Motor neuron (in vitro differentiated cells): ENCODE results near the gene MTMR4. TPM values are rescaled to one million over a fixed set of nuclear protein-coding genes. Genes with fewer than 3 reads are reported as not detected.
"Not testable (repeated sequence)": the region's sequence is repeated elsewhere in the genome, so short reads cannot be mapped to it uniquely, and the experiment has no call there.

ENCODE experiments used
- ATAC-seq, 8 experiments: fragments of 200-7000 bp; cut with Tn5 transposase; replicated peaks in 6 of 8; 2 replicates each; pipeline ENCODE4 v1.8.0; 2021; ENCODE audit warnings: mild to moderate bottlenecking in 8 of 8, moderate library complexity in 8 of 8
- H3K27ac ChIP-seq, 2 donors: fragments of 250-450 bp; sonication (Bioruptor Pico); 2 replicates each; pipeline ENCODE4 v1.9.0; 2021; ENCODE audit warnings: antibody characterized with exemption in 2 of 2, mild to moderate bottlenecking in 2 of 2, moderate library complexity in 1 of 2
- H3K4me1 ChIP-seq, 2 donors: fragments of 250-450 bp; sonication (Bioruptor Pico); replicated peaks in 1 of 2; 2 replicates each; pipeline ENCODE4 v1.6.1; 2021; ENCODE audit warnings: antibody characterized with exemption in 2 of 2, mild to moderate bottlenecking in 2 of 2, moderate library complexity in 1 of 2
- H3K4me3 ChIP-seq, 5 donors: fragments of 250-450 bp; sonication (Bioruptor Pico); 2 replicates each; pipeline ENCODE4 v1.9.0; 2021; ENCODE audit warnings: antibody characterized with exemption in 5 of 5, mild to moderate bottlenecking in 5 of 5, moderate library complexity in 4 of 5
- WGBS, 10 experiments: fragments of 450-650 bp; shearing (Covaris generic); methylation state at CpG; one replicate each; pipeline ENCODE4 v1.0.0; 2022; 5-methylcytosine and 5-hydroxymethylcytosine counted together
- in situ Hi-C, 9 experiments: fragments of 400-800 bp; cut with MboI; loops; one replicate each; pipeline ENCODE4 v1.15.0; 2021; ENCODE audit warnings: low sequenced_read_pairs in 9 of 9, low pct_unique_long_range_greater_than_20kb in 2 of 9; ENCODE audit not compliant: unreplicated experiment in 9 of 9
- total RNA-seq, 8 experiments: library from RNA; unstranded; fragments of 300-600 nt; gene quantifications; 2 replicates each; pipeline versions ENCODE4 v1.2.3 to v1.2.4, GENCODE V29; 2022

MTMR4 gene
- 10 to 100 TPM; 29.7 to 69.7 (median 50.5) TPM for total RNA-seq

DNA sequence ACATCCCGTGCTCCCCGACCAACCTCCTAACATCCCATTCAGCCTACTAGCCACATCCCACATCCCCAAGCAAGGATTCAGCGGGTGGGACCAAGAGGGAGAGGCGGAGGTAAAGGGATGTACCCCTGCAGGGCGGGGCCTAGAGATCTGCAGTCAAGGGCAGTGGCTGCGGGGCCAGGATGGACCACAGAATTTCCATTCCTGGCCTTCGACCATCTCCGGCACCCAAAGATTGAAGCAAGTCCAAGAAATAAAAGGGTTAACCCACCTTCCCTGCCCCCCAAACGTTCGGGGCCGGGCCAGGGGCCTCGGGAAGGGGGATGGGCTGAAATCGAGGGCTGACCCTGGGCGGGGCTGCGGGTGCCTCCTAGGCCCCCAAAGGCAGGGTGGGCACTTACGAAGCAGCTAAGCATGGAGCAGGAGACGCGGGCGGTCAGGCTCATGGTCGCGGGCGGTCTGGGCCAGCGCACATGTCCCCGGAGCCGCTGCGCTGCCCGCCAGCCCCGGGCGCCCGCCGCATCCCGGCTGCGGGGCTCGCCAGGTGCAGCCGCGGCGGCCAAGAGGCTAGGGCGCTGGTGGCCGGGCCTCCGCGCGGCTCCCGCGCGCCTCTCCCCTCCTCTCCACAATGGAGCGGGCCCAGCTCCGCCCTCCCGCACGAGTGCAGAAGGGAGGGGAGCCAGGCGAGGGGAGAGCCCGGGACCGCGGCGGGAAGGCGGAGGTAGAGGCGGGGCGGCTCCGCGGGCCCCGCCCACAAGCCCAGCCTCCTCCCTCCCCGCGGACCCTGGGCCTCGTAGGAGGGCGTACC is at the start of gene MTMR4:
Gene MTMR4 (minus strand): TSS at position 674 of the 805 bp plus-strand sequence. CDS start 231 bp downstream, at position 443.
- in situ Hi-C loops = loop anchor here in 2 of 9 experiments (25.0 kb wide), 1 partner anchor 498 kb away; no protein-coding TSS in a partner anchor
- Histone ChIP-seq H3K4me3 (peak within 1 kb of the TSS; percentile 57 to 92 (median 87)), H3K27ac (peak within 1 kb of the TSS; percentile 76 to 80), H3K4me1 (peaks cover 14 to 18% of the 10 kb centered on the region in 2 donors)
- peak; percentile 9 to 42 (median 36) for ATAC-seq
- 0% methylated on average over 4 to 5 of the region's 64 CpGs; no CpG with 5 or more reads in 8 of the 10 experiments for WGBS, 10 experiments

GRCh38 chr17:58560511-58560910 is 46.1 kb upstream of the MTMR4 start:
- WGBS, 10 experiments = 0 to 100% (median 67%) methylated on average over 1 of the region's 1 CpG; no CpG with 5 or more reads in 3 of the 10 experiments
- no peak for ATAC-seq
- Histone ChIP-seq H3K27ac (no peak overlapping the region), H3K4me3 (no peak overlapping the region), H3K4me1 (no peaks in the 10 kb centered on the region)
- in situ Hi-C loops = no loop called here

GRCh38 chr17:58557981-58558380 is 43.5 kb upstream of the MTMR4 start:
- no peaks in the 10 kb centered on the region for H3K4me1 ChIP-seq
- 14 to 100% (median 69%) methylated on average over 1 to 3 of the region's 3 CpGs; no CpG with 5 or more reads in 1 of the 10 experiments for WGBS, 10 experiments
- no peak for ATAC-seq
- no peak overlapping the region for H3K27ac ChIP-seq
- in situ Hi-C loops = no loop called here
- H3K4me3 ChIP-seq = no peak overlapping the region

DNA sequence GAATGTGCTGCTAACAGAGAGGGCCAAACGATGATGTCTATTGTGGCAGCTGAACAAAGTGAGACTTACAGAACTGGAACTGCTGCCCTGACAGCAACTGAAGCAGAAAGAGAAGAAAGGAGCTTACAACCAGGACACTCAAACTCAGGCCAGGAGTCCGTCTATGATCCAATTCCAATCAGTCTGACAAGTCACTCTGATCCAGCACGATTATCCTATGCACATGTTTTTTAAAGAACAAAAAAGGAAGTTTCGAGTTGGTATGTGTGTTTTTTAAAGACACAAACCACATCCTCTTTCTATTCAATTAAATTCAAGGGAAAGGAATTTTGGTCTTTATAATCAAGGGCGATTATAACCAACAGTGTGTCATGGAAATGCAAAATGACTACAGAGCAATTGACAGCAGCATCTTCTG is 42.4 kb upstream of the MTMR4 start:
- Histone ChIP-seq H3K27ac (no peak overlapping the region), H3K4me1 (no peaks in the 10 kb centered on the region), H3K4me3 (no peak overlapping the region)
- WGBS, 10 experiments = 2 to 68% (median 37%) methylated on average over 2 to 5 of the region's 5 CpGs
- no peak for ATAC-seq
- in situ Hi-C loops = no loop called here

GRCh38 chr17:58555109-58555508 is 40.7 kb upstream of the MTMR4 start:
- H3K4me3 ChIP-seq, H3K27ac ChIP-seq, in situ Hi-C loops, H3K4me1 ChIP-seq: not testable (repeated sequence)
- ATAC-seq = peak in 2 of 8 experiments; percentile 44 to 70
- WGBS, 10 experiments = 0 to 90% (median 50%) methylated on average over 2 to 3 of the region's 3 CpGs; no CpG with 5 or more reads in 5 of the 10 experiments

- 60 to 100% (median 73%) methylated on average over 1 to 2 of the region's 2 CpGs; no CpG with 5 or more reads in 7 of the 10 experiments for WGBS, 10 experiments
- in situ Hi-C loops = loop anchor here in 1 of 9 experiments (25.0 kb wide), 1 partner anchor 471 kb away; no protein-coding TSS in a partner anchor
- peak in 3 of 8 experiments; percentile 45 to 66 (median 49) for ATAC-seq
- no peaks in the 10 kb centered on the region for H3K4me1 ChIP-seq
- no peak overlapping the region for H3K4me3 ChIP-seq
- H3K27ac ChIP-seq = no peak overlapping the region
Observed at GRCh38 chr17:58541249-58541648, 26.8 kb upstream of the MTMR4 start.

DNA sequence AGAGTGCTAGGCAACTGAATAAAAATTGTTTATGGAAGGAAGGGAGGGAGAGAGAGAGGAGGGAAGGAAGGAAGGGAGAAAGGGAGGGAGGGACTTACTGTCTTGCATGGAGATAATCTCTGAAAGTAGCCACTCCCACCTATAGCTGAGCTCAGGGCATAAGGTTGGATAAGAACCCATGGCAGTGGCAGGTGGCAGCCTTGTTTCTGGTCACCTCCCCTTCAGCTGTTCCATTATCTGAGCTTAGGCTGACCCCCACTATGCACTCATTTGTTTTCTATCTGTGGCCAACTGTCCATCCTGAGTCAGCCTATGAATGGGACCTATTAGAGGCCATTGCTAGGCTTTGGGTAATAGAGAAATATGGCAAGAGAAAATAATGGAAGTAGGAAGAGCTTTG is 25.3 kb upstream of the MTMR4 start:
- no peak overlapping the region for H3K27ac ChIP-seq
- H3K4me3 ChIP-seq = no peak overlapping the region
- peaks cover 0 to 2% of the 10 kb centered on the region in 2 donors for H3K4me1 ChIP-seq
- ATAC-seq = no peak
- in situ Hi-C loops = loop anchor here in 1 of 9 experiments (25.0 kb wide), 1 partner anchor 473 kb away; no protein-coding TSS in a partner anchor

- no peak for ATAC-seq
- H3K4me3 ChIP-seq = no peak overlapping the region
- 0 to 100% (median 75%) methylated on average over 1 to 3 of the region's 6 CpGs; no CpG with 5 or more reads in 5 of the 10 experiments for WGBS, 10 experiments
- in situ Hi-C loops = loop anchor here in 1 of 9 experiments (25.0 kb wide), 1 partner anchor 473 kb away; no protein-coding TSS in a partner anchor
- H3K4me1 ChIP-seq = peaks cover 0 to 2% of the 10 kb centered on the region in 2 donors
- no peak overlapping the region for H3K27ac ChIP-seq
Observed at GRCh38 chr17:58538811-58539409, 24.5 kb upstream of the MTMR4 start.

DNA sequence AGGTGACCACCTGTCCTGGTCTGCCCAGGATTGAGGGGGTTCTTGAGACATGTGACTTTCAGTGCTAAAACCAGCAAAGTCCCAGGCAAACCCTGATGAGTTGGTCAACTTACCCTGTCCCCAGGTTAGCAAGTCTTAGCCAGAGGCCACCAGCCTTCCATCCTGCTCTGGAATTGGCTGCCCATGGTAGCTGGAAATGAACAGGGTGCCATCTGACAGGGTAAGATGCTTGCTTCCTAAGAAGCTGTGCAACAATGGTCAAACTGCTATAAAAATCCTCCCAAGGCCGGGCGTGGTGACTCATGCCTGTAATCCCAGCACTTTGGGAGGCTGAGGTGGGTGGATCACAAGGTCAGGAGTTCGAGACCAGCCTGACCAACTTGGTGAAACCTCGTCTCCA is 22.8 kb upstream of the MTMR4 start:
- Histone ChIP-seq H3K4me1 (peaks cover 0 to 10% of the 10 kb centered on the region in 2 donors), H3K27ac (no peak overlapping the region), H3K4me3 (no peak overlapping the region)
- 60 to 72% methylated on average over 2 of the region's 4 CpGs; no CpG with 5 or more reads in 8 of the 10 experiments for WGBS, 10 experiments
- no peak for ATAC-seq
- in situ Hi-C loops = loop anchor here in 1 of 9 experiments (25.0 kb wide), 1 partner anchor 475 kb away; no protein-coding TSS in a partner anchor

GRCh38 chr17:58536542-58536941 is 22.1 kb upstream of the MTMR4 start:
- no peak for ATAC-seq
- in situ Hi-C loops = loop anchor here in 1 of 9 experiments (25.0 kb wide), 1 partner anchor 476 kb away; no protein-coding TSS in a partner anchor

DNA sequence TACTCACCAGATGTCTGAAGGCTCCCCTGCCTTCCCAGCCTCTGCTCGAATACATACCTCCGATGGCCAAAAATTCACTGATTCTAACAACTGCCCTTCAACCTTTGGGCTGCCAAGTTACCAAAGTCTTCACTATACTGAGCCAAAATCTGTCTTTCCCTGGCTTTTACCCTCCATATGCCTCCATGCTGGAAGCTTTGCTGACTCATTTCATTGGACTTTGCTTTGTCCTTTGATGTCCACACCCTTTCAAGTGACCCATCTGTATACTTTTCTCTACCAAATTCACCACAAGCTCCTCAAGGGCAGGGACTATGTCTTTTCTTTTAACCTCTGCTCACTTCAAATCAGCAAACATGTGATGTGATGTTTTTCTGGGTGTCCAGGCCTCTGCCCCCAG is 21.0 kb upstream of the MTMR4 start:
- in situ Hi-C loops = loop anchor here in 1 of 9 experiments (25.0 kb wide), 1 partner anchor 477 kb away; no protein-coding TSS in a partner anchor
- Histone ChIP-seq H3K4me3 (no peak overlapping the region), H3K27ac (no peak overlapping the region), H3K4me1 (peaks cover 0 to 18% of the 10 kb centered on the region in 2 donors)
- ATAC-seq = peak in 2 of 8 experiments; percentile 25 to 50
- 40 to 100% (median 77%) methylated on average over 1 to 2 of the region's 2 CpGs; no CpG with 5 or more reads in 4 of the 10 experiments for WGBS, 10 experiments

More at GRCh38 chr17:58536542-58536941, 22.1 kb upstream of the MTMR4 start:
- Histone ChIP-seq H3K27ac (no peak overlapping the region), H3K4me3 (no peak overlapping the region), H3K4me1 (peaks cover 0 to 11% of the 10 kb centered on the region in 2 donors)
- WGBS, 10 experiments = 64 to 92% (median 80%) methylated on average over 1 to 3 of the region's 3 CpGs; no CpG with 5 or more reads in 7 of the 10 experiments

- in situ Hi-C loops = loop anchor here in 1 of 9 experiments (25.0 kb wide), 1 partner anchor 477 kb away; no protein-coding TSS in a partner anchor
- H3K4me1 ChIP-seq = peaks cover 0 to 18% of the 10 kb centered on the region in 2 donors
- H3K27ac ChIP-seq = no peak overlapping the region
- ATAC-seq = peak in 2 of 8 experiments; percentile 5 to 14
- WGBS, 10 experiments = 40 to 86% (median 60%) methylated on average over 1 to 3 of the region's 4 CpGs; no CpG with 5 or more reads in 5 of the 10 experiments
- no peak overlapping the region for H3K4me3 ChIP-seq
Observed at GRCh38 chr17:58534901-58535421, 20.5 kb upstream of the MTMR4 start.
